GM12878 (cell line): ENCODE results near the gene STOML2. TPM values are rescaled to one million over a fixed set of nuclear protein-coding genes. Genes with fewer than 3 reads are reported as not detected.

Experiments
- ATAC-seq: fragments of 200-7000 bp; cut with Tn5 transposase; 3 replicates; pipeline ENCODE4 v1.9.1; 2020; ENCODE audit warnings: mild to moderate bottlenecking, moderate library complexity
- BruUV-seq: library from RNA; stranded (reverse); fragments of 400-500 nt; replicated peaks from 2 replicates; lab custom pipeline; 2021; lab: Mats Ljungman, UMichigan
- CTCF ChIA-PET: fragments of 300-600 bp; sonication (Branson Sonifier 250); formaldehyde crosslinking; extraction: SDS; loops from one replicate; lab custom pipeline; 2021; ENCODE audit warnings: inconsistent platforms; lab: Yijun Ruan, JAX
- POLR2A ChIA-PET: fragments of 350-600 bp; formaldehyde crosslinking; extraction: SDS; loops from one replicate; lab custom pipeline; 2021; ENCODE audit warnings: inconsistent platforms; lab: Charles Lee
- RAD21 ChIA-PET: fragments of 300-600 bp; sonication (Branson Sonifier 250); formaldehyde crosslinking; loops from one replicate; lab custom pipeline; 2023; ENCODE audit warnings: antibody characterized with exemption; ENCODE audit not compliant: unreplicated experiment; lab: Charles Lee
- SMC1A ChIA-PET: fragments of 300-600 bp; sonication (Branson Sonifier 250); formaldehyde crosslinking; loops from one replicate; lab custom pipeline; 2023; ENCODE audit not compliant: unreplicated experiment, uncharacterized antibody; lab: Charles Lee
- DNase-seq: peaks from one replicate; pipeline ENCODE4 v3.0.0-alpha.2; 2011; ENCODE audit warnings: low read depth, low spot score
- FAIRE-seq: peaks from 3 replicates; lab custom pipeline; 2011; peaks lifted over from hg19 to GRCh38; lab: Jason Lieb, UNC
- H2AFZ ChIP-seq: 2 replicates; pipeline ENCODE4 v1.6.0; 2011; ENCODE audit warnings: low read depth, low read length, control low read depth; ENCODE audit not compliant: control insufficient read depth
- H3K27ac ChIP-seq: 2 replicates; pipeline ENCODE4 v1.5.1; 2011; ENCODE audit warnings: control low read depth; ENCODE audit not compliant: control insufficient read depth, insufficient read depth
- H3K27me3 ChIP-seq, 2 experiments: replicated peaks in 1 of 2; 2 replicates each; pipeline versions ENCODE4 v1.6.0 to v1.6.1; 2011; ENCODE audit warnings: low read length in 1 of 2; ENCODE audit not compliant: control insufficient read depth in 2 of 2, insufficient read depth in 2 of 2
- H3K36me3 ChIP-seq, 2 experiments: 2 replicates each; pipeline ENCODE4 v1.5.1; 2011; ENCODE audit warnings: low read length in 1 of 2; ENCODE audit not compliant: control insufficient read depth in 2 of 2, insufficient read depth in 2 of 2
- H3K4me1 ChIP-seq: 2 replicates; pipeline ENCODE4 v1.6.1; 2011; ENCODE audit warnings: mild to moderate bottlenecking, low read length, moderate library complexity, mixed read lengths; ENCODE audit not compliant: control insufficient read depth, insufficient read depth
- H3K4me2 ChIP-seq: 2 replicates; pipeline ENCODE4 v1.6.0; 2011; ENCODE audit warnings: control low read depth; ENCODE audit not compliant: control insufficient read depth, insufficient read depth
- H3K4me3 ChIP-seq: fragments of 200-600 bp; sonication (generic); 2 replicates; pipeline ENCODE4 v1.5.1; 2016
- H3K79me2 ChIP-seq: 2 replicates; pipeline ENCODE4 v1.6.0; 2011; ENCODE audit warnings: low read length; ENCODE audit not compliant: control insufficient read depth, insufficient read depth
- H3K9ac ChIP-seq: 2 replicates; pipeline ENCODE4 v1.8.0; 2011; ENCODE audit warnings: low read length, control low read depth, mixed read lengths; ENCODE audit not compliant: control insufficient read depth, insufficient read depth
- H3K9me3 ChIP-seq: replicated peaks from 3 replicates; pipeline ENCODE4 v1.5.1; 2011; ENCODE audit warnings: mild to moderate bottlenecking, low read length; ENCODE audit not compliant: control insufficient read depth, insufficient read depth
- H4K20me1 ChIP-seq: 2 replicates; pipeline ENCODE4 v1.6.0; 2011; ENCODE audit not compliant: control insufficient read depth, insufficient read depth
- ELK1 ChIP-seq: IDR thresholded peaks from 2 replicates; pipeline ENCODE4 v1.6.1; 2012; ENCODE audit warnings: low read depth, low read length, improper control_type of control experiment
- FOS ChIP-seq: IDR thresholded peaks from 3 replicates; pipeline ENCODE4 v1.6.1; 2011; ENCODE audit warnings: borderline replicate concordance; ENCODE audit not compliant: insufficient read length; ENCODE audit errors: extremely low read depth
- KLF5 ChIP-seq: fragments of 450-650 bp; IDR thresholded peaks from 2 replicates; pipeline ENCODE4 v1.6.1; 2014; ENCODE audit warnings: mild to moderate bottlenecking; ENCODE audit not compliant: partially characterized antibody
- MXI1 ChIP-seq: fragments of 150-350 bp; IDR thresholded peaks from 2 replicates; pipeline ENCODE4 v1.6.1; 2011; ENCODE audit warnings: low read depth, mild to moderate bottlenecking, inconsistent platforms, low read length, improper control_type of control experiment
- NBN ChIP-seq: fragments of 450-650 bp; IDR thresholded peaks from 2 replicates; pipeline ENCODE4 v1.6.1; 2016
- ZNF622 ChIP-seq: fragments of 450-650 bp; IDR thresholded peaks from 2 replicates; pipeline ENCODE4 v1.6.1; 2017; ENCODE audit warnings: mild to moderate bottlenecking, inconsistent platforms
- WGBS: methylation state at CpG from one replicate; pipeline ENCODE4 v1.1.6; 2016; ENCODE audit warnings: low lambda C conversion rate; ENCODE audit not compliant: insufficient replicate concordance, insufficient coverage; ENCODE audit errors: missing lambda C conversion rate; 5-methylcytosine and 5-hydroxymethylcytosine counted together
- in situ Hi-C: fragments of 300-500 bp; cut with MboI; formaldehyde crosslinking; loops from 9 replicates; pipeline ENCODE4 v1.14.3; 2018; ENCODE audit warnings: mixed read lengths
- intact Hi-C: fragments of 100-400 bp; cut with micrococcal nuclease; formaldehyde crosslinking; loops from one replicate; pipeline ENCODE4 v1.14.2; 2022; ENCODE audit not compliant: unreplicated experiment
- polyA plus RNA-seq, 11 experiments: library from polyadenylated mRNA; depleted of rRNA in 4 of 11; unstranded in 6 of 11; stranded (reverse) in 5 of 11; fragments of >200 nt; fragmentation: Nextera tagmentation in 4 of 11; fragmentation: Illumina TruSeq in 1 of 11; extraction: Ambion mirVana in 4 of 11; extraction: Trizol in 1 of 11; gene quantifications; 1 replicate in 1 of 11; 2 replicates in 10 of 11; pipeline versions ENCODE4 v1.2.1 to v1.2.3, GENCODE V29; 2011 to 2016; ENCODE audit warnings: inconsistent platforms in 2 of 11, missing spikeins in 2 of 11, low read depth in 1 of 11
- total RNA-seq, 4 experiments: library from RNA; depleted of rRNA in 3 of 4; stranded (reverse); fragments of >200 nt in 3 of 4; fragmentation: Illumina TruSeq in 1 of 4; extraction: Trizol in 1 of 4; gene quantifications; 2 replicates each; pipeline versions ENCODE4 v1.2.1 to v1.2.3, GENCODE V29; 2013 to 2021
- TF ChIP-seq, protein P1 (sequence below): IDR thresholded peaks from 2 replicates; pipeline ENCODE4 v1.6.1; 2012; ENCODE audit warnings: mild to moderate bottlenecking, low read depth, low read length
- TF ChIP-seq, protein P2 (sequence below): fragments of 450-650 bp; formaldehyde crosslinking; IDR thresholded peaks from 2 replicates; pipeline ENCODE4 v1.4.0; 2022; ENCODE audit warnings: mild to moderate bottlenecking, moderate library complexity
- TF ChIP-seq, protein P3 (sequence below): fragments of 450-650 bp; IDR thresholded peaks from 2 replicates; pipeline ENCODE4 v1.6.1; 2017; ENCODE audit warnings: borderline replicate concordance

STOML2 gene
- total and polyA plus RNA-seq, 10 of the 15 experiments (the other 5 are each of a cell fraction or from before 2014, with no cell fraction given): 112 to 284 (median 207) TPM

DNA sequence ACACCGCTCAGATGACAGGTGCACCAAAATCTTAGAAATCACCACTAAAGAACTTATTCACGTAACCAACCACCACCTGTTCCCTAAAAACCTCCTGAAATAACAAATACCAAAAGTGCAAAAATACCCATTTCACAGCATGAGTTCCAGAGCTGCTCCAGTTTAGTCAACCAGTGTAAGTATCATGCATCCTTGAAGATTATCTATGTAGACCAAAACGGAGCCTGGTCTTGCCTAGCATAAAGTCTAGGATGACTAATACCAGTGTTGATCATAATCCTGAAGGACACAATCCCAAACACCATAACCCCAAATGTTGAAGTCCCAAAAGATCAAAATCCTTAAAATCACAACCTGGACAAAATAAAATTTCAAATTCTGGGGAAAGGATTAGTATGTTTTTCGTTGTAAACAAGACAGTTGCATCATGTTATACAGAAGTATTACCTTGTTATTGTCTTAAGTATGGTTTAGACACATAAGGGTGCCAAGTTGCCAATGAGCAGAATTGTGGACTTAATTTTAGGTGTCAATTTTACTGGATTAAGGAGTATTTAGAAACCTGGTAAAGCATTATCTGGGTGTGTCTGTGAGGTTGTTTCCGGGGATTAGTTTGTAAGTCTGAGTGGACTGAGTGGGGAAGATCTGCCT is 48.6 kb downstream of the STOML2 start:
- H3K9me3 ChIP-seq: no peaks in the 10 kb centered on the region
- H3K27ac ChIP-seq: no peak overlapping the region
- no peaks in the 10 kb centered on the region for H3K79me2 ChIP-seq
- CTCF ChIA-PET: no interaction called here
- H3K4me2 ChIP-seq: no peak overlapping the region
- POLR2A ChIA-PET: interaction anchor here (0.7 to 0.9 kb wide), 2 partner anchors 22 to 121 kb away, joined by 3 read pairs; no protein-coding TSS in a partner anchor
- ATAC-seq: no peak
- no TSS peak for BruUV-seq
- no peaks in the 10 kb centered on the region; the same call in 1 of the 2 replicates for H4K20me1 ChIP-seq
- SMC1A ChIA-PET: no interaction called here
- in situ Hi-C loops: loop anchor here (5.0 kb wide), 1 partner anchor 152 kb away; no protein-coding TSS in a partner anchor
- H3K27me3 ChIP-seq: no peaks in the 10 kb centered on the region
- TF ChIP-seq, protein P1, sequence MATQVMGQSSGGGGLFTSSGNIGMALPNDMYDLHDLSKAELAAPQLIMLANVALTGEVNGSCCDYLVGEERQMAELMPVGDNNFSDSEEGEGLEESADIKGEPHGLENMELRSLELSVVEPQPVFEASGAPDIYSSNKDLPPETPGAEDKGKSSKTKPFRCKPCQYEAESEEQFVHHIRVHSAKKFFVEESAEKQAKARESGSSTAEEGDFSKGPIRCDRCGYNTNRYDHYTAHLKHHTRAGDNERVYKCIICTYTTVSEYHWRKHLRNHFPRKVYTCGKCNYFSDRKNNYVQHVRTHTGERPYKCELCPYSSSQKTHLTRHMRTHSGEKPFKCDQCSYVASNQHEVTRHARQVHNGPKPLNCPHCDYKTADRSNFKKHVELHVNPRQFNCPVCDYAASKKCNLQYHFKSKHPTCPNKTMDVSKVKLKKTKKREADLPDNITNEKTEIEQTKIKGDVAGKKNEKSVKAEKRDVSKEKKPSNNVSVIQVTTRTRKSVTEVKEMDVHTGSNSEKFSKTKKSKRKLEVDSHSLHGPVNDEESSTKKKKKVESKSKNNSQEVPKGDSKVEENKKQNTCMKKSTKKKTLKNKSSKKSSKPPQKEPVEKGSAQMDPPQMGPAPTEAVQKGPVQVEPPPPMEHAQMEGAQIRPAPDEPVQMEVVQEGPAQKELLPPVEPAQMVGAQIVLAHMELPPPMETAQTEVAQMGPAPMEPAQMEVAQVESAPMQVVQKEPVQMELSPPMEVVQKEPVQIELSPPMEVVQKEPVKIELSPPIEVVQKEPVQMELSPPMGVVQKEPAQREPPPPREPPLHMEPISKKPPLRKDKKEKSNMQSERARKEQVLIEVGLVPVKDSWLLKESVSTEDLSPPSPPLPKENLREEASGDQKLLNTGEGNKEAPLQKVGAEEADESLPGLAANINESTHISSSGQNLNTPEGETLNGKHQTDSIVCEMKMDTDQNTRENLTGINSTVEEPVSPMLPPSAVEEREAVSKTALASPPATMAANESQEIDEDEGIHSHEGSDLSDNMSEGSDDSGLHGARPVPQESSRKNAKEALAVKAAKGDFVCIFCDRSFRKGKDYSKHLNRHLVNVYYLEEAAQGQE: no peak
- TF ChIP-seq MXI1 (no peak), ZNF622 (no peak), NBN (no peak), ELK1 (no peak), KLF5 (no peak), FOS (no peak)
- TF ChIP-seq, protein P2, sequence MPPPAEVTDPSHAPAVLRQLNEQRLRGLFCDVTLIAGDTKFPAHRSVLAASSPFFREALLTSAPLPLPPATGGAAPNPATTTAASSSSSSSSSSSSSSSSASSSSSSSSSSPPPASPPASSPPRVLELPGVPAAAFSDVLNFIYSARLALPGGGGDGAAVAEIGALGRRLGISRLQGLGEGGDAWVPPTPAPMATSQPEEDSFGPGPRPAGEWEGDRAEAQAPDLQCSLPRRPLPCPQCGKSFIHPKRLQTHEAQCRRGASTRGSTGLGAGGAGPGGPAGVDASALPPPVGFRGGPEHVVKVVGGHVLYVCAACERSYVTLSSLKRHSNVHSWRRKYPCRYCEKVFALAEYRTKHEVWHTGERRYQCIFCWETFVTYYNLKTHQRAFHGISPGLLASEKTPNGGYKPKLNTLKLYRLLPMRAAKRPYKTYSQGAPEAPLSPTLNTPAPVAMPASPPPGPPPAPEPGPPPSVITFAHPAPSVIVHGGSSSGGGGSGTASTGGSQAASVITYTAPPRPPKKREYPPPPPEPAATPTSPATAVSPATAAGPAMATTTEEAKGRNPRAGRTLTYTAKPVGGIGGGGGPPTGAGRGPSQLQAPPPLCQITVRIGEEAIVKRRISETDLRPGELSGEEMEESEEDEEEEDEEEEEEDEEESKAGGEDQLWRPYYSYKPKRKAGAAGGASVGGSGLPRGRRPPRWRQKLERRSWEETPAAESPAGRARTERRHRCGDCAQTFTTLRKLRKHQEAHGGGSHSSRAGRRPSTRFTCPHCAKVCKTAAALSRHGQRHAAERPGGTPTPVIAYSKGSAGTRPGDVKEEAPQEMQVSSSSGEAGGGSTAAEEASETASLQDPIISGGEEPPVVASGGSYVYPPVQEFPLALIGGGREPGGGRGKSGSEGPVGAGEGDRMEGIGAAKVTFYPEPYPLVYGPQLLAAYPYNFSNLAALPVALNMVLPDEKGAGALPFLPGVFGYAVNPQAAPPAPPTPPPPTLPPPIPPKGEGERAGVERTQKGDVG (CRISPR knock-in tag): no peak
- TF ChIP-seq, protein P3, sequence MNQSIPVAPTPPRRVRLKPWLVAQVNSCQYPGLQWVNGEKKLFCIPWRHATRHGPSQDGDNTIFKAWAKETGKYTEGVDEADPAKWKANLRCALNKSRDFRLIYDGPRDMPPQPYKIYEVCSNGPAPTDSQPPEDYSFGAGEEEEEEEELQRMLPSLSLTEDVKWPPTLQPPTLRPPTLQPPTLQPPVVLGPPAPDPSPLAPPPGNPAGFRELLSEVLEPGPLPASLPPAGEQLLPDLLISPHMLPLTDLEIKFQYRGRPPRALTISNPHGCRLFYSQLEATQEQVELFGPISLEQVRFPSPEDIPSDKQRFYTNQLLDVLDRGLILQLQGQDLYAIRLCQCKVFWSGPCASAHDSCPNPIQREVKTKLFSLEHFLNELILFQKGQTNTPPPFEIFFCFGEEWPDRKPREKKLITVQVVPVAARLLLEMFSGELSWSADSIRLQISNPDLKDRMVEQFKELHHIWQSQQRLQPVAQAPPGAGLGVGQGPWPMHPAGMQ: no peak
- DNase-seq: no peak
- no peak overlapping the region for H3K9ac ChIP-seq
- RAD21 ChIA-PET: interaction anchor here (4.7 kb wide), 1 partner anchor 155 kb away, joined by 61 read pairs; no protein-coding TSS in a partner anchor
- H3K36me3 ChIP-seq: peaks cover 16 to 28% of the 10 kb centered on the region in 2 experiments
- no peak overlapping the region for H3K4me3 ChIP-seq
- no peak overlapping the region for H2AFZ ChIP-seq
- no peak for FAIRE-seq
- H3K4me1 ChIP-seq: no peaks in the 10 kb centered on the region
- 58% methylated on average over 5 of the region's 5 CpGs for WGBS
- intact Hi-C loops: loop anchor here (5.0 kb wide), 1 partner anchor 67 kb away; the partner anchor contains the start of gene DNAJB5
